ENCODE measurements around the gene CYB5D1.
A peak's percentile ranks its signal among the peaks of the same experiment; 100 is the strongest.

CYB5D1 gene

GRCh38 chr17:7834542-7834956 is 23.3 kb upstream of the CYB5D1 start:
- ATAC-seq: peak; percentile 1

GRCh38 chr17:7834957-7835813 is 22.6 kb upstream of the CYB5D1 start:
- ATAC-seq: peak; percentile 62 to 63

- peak; percentile 1 for ATAC-seq
These were observed 21.8 kb upstream of the CYB5D1 start for GRCh38 chr17:7835814-7836595.

GRCh38 chr17:7836596-7837407 is 21.0 kb upstream of the CYB5D1 start:
- ATAC-seq: no peak

- ATAC-seq: no peak
These were observed 20.3 kb upstream of the CYB5D1 start for GRCh38 chr17:7837408-7838088.

GRCh38 chr17:7838090-7839075 is 19.4 kb upstream of the CYB5D1 start:
- ATAC-seq: no peak

- no peak for ATAC-seq
These were observed 18.5 kb upstream of the CYB5D1 start for GRCh38 chr17:7839190-7839875.

GRCh38 chr17:7839876-7840261 is 17.9 kb upstream of the CYB5D1 start:
- ATAC-seq: no peak

GRCh38 chr17:7840441-7840840 is 17.4 kb upstream of the CYB5D1 start:
- no peak for ATAC-seq

GRCh38 chr17:7840875-7841274 is 16.9 kb upstream of the CYB5D1 start:
- no peak for ATAC-seq

GRCh38 chr17:7841396-7841914 is 16.3 kb upstream of the CYB5D1 start:
- ATAC-seq: peak; percentile 58 to 62

GRCh38 chr17:7841915-7842379 is 15.9 kb upstream of the CYB5D1 start:
- ATAC-seq: peak; percentile 9 to 12

- peak; percentile 48 to 53 for ATAC-seq
These were observed 15.2 kb upstream of the CYB5D1 start for GRCh38 chr17:7842380-7843256.

- no peak for ATAC-seq
These were observed 14.6 kb upstream of the CYB5D1 start for GRCh38 chr17:7843257-7843535.

GRCh38 chr17:7843536-7844291 is 14.1 kb upstream of the CYB5D1 start:
- ATAC-seq: peak; percentile 6 to 9

- peak; percentile 39 to 42 for ATAC-seq
These were observed 13.3 kb upstream of the CYB5D1 start for GRCh38 chr17:7844292-7845154.

- ATAC-seq: no peak
These were observed 12.3 kb upstream of the CYB5D1 start for GRCh38 chr17:7845359-7846062.
